ENCODE data around the gene GRM4.

The GRM4 gene

GRCh38 chr6:34084591-34085290 lies 61.1 kb downstream of the GRM4 start:
- no peak for DNase-seq (ENCODE audit: low read depth in 3 of 3)

DNA sequence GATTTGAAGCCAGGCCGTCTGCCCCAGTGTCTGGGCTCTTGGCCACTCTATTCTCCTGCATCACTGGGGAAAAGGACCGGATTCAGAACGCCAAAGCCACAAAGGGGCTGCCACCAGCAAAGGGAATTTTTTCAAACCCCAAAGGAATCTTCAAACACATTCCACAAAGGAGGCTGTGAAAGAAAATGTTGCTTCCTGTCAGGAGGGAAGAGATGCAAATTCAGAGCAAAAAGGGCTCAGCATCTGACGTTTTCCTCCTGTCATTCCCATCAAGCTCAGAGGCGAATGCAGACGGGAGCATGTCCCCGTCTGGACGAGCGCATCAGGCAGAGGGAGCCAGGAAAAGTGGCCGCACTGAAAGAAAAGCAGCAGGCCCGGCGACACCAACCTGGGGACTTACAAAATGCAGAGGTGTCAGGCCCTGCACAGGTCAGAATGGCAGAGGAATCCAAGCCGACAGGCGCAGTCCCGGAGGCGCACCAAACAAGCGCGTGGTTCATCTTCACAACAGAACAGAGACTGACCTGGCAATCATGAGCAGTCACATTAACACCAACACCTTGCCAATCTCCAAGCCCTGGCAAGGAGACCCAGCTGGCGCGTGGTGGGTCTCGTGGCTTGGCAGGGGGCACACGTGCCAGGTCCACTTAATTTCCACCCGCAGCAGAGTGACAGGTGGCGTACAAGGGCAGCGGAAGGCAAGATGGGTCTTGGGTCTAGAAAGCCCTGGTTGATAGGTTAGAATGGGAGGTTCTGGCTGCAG lies 62.8 kb downstream of the GRM4 start:
- DNase-seq (ENCODE audit: low read depth in 3 of 3), result no peak

DNA sequence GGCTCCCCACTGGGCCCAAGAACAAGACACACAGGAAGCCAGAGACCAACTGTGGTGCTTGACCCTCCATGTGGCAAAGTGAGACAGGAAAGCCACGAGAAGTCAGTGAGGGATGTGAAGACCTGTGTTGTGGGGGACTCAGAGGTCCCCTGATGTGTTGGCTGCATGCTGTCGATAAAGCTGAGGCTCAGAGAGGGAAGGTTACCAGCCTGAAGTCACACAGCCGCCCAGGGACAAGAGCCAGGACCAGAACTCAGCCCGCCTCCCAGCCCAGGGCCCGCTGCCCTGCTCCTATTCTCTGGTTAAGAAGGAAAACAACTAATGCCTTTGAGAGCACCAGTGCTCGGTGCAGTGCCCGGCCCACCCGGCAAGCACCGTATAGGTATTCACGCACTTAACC lies 63.5 kb downstream of the GRM4 start:
- DNase-seq (ENCODE audit: low read depth in 3 of 3), result no peak

DNA sequence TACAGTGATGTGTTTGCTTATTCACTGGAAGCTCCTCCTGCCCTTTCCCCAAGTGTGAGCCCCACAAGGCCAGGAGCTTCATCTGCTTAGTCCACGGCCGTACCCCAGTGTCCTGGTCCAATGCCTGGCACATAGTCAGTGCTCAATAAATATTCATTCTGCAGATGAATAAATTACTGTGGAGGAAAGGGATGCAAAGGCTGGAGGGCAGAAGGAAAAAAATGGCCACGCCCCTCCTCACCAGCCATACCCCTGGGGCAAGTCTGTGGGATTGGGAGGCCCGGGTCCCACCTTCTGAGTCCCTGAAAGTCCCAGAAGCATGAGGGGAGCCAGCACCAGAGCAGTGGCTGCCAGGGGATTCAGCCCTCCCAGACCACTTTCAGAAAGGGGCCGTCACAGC lies 65.5 kb downstream of the GRM4 start:
- no peak for DNase-seq (ENCODE audit: low read depth in 3 of 3)

GRCh38 chr6:34079899-34080298 lies 66.0 kb downstream of the GRM4 start:
- no peak for DNase-seq (ENCODE audit: low read depth in 3 of 3)

GRCh38 chr6:34075906-34076305 lies 70.0 kb downstream of the GRM4 start:
- no peak for DNase-seq (ENCODE audit: low read depth in 3 of 3)

DNA sequence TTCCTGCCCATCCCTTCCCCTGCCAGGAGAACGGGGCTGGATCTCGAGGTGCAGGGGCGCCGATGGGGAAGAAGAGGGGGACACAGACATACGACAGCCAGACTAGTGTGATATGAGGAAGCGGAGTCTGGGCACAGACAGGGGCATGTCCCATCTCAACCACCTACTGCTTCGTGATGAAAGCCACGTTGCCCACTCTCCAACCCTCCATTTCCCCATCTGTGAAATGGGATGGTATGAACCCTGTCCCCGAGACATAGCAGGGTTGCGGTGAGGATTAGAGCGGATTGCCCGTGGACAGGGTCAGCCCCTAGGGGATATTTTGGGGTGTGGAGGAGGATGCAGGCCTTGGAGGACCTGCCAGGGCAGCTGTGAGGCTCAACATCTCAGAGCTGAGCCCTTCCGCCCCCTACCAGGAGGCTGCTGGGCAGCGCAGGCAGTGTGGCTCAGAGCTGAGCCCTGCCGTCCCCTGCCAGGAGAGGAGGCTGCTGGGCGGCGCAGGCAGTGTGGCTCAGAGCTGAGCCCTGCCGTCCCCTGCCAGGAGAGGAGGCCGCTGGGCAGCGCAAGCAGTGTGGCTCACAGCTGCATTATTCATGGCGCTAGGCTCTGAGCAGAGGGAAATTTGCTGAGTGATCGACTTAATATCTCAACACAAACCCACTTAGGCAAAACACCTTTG lies 71.7 kb downstream of the GRM4 start:
- DNase-seq (ENCODE audit: low read depth in 3 of 3), result no peak

DNA sequence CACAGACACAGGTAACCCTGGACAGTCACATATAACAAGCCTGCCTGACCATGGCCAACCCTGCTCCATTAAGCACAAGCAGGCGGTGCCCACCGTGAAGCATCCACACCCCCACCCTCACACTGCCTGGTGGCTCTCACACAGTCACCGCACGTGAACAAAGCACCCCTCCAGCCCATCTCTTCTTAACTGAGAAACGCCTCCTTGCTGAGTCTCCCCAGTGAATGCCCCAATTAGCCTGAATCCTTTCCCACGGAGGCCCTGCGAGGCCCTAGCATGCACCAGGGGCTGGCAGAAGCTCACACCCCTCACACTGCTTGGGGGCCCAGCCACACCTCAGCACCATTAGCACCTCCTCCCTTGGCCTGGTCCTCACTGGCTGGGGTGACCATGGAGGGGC lies 72.3 kb downstream of the GRM4 start:
- DNase-seq (ENCODE audit: low read depth in 3 of 3), result no peak

- DNase-seq (ENCODE audit: low read depth in 3 of 3), result no peak
Measured at GRCh38 chr6:34072727-34073126, 73.2 kb downstream of the GRM4 start.

- no peak for DNase-seq (ENCODE audit: low read depth in 3 of 3)
Measured at GRCh38 chr6:34071884-34072379, 74.0 kb downstream of the GRM4 start.

DNA sequence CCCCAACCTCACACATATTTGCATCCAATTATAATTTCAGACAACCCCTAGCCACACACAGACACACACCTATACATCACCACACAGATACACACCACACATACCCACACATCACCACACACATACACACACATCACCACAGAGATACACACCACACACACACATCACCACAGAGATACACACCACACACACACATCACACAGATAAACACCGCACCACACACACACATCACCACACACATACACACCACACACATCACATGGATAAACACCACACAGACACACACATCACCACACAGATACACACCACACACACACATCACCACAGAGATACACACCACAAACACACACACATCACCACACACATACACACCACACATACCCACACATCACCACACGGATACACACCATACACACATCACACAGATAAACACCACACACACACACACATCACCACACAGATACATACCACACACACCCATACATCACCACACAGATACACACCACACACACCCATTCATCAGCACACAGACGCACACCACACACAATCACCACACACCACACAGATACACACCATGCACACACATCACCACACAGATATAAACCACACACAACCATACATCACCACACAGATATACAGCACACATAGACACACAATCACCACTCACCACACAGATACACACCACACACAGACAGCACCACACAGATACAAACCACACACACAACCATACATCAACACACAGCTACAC lies 74.6 kb downstream of the GRM4 start:
- DNase-seq (ENCODE audit: low read depth in 3 of 3), result no peak

DNA sequence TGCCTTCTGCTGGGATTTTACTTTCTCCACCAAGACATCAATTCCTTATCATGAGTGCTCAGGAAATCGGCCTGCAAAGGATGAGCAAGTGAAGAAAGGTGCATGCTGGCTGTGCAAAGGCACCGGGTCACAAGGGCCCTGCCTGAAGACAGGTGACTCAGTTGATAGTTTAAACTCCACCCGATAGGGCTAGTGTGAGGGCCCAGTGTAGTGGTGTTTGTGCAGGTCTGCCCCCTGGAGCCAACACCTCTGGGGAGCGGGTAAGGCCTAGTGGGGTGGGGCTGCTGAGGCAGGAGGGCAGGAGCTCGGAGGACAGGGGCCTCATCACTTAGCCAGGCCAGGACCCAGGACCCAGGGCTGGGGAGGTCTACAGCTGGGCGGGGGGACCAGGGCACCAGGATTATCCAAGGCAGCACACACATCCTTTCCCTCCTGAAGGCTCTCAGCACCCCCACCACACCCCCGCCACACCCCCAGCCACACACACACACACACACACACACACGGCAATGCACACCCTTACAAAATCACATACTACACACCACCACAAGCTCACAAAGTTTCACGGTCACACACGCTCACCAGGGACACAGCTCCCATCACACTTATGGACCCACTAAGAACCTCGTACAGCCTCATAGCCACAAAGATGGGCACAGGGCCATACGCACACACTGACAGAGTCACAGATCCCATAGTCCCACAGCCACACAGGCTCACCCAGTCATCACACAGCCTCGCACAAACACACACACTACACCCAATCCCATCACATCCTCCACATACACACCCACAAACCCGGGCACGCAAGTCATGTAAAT lies 75.4 kb downstream of the GRM4 start:
- DNase-seq (ENCODE audit: low read depth in 3 of 3), result no peak

DNA sequence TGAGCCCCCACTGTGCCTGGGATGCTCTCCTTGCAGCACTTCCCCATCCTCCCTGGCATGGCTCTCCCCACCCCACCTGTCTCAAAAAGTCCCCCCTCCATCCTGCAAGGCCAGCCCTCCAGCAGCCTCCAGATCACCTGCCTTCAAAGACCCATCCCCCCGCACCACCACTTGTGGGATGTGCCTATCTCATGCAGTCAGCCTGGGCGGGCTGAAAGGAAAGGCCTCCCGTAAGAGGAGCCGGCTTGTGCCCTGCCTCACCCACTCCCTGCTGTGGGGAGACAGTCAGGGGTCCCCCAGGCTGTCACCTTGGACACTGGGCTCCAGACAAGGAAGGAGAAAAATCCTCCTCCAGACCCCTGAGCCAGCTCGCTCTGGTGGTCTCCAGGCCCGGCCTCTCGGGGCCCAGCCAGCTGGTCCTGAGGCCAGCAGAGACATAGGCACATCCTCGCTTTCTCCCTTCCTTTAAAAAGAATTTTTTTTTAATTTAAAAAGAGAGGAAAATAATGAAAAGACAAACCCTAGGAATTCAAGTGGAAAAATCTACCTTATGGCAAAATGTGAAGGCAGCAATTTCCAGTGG lies 77.3 kb downstream of the GRM4 start:
- DNase-seq (ENCODE audit: low read depth in 3 of 3), result no peak

DNA sequence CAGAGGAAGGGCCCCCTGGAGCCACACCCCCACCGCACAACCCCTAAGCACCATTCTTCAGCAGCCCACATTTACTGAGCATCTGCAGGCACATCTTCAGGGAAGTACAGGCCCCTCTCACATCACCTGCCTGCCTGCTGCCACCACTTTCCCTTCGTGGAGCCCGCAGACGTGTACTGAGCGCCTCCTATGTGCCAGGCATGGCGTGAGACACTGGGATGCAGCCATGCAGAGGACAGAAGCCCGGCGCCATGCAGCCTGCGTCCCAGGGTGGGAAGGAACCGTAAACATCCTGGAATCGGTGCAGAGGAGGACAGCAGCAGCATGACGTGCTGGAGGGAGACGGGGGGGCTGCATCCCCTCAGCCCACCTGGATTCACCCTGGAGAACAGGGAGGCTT lies 78.1 kb downstream of the GRM4 start:
- no peak for DNase-seq (ENCODE audit: low read depth in 3 of 3)

GRCh38 chr6:34066772-34067770 lies 78.8 kb downstream of the GRM4 start:
- no peak for DNase-seq (ENCODE audit: low read depth in 3 of 3)

- no peak for DNase-seq (ENCODE audit: low read depth in 3 of 3)
Measured at GRCh38 chr6:34066218-34066571, 79.7 kb downstream of the GRM4 start.

DNA sequence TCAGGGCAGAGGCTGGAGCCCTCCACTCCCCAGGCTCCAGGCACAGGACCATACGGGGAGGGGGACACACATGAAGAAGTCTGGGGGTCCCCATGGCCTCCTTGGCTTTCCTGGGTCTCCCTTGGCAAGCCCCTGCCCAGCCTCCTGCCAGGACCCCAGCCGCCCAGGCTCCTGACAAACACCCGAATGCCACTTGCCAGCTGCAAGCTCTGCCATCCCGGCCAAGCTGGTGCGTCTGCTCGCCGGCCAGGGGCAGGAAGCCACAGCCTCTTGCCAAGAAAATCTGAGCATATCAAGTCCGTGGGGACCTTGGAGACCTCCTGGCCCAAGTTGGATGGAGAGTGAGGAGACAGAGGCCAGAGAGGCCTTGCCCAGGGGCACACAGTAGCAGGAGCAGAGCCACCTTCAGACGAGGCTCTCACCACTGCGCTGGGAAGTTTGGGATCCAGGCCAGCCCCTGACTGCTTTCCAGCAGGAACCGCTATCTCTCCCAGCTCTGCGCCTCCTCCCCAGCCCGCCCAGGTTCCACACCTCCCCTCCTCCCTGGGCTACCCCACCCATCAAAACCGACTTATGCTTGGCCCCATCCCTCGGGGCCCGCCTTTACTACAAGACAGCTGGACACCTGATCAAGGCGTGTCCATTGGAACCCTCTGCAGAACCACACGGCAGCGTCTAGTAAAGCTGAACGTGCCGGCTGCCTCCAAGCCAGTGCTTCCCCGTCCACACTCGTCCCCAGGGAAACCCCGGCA lies 80.2 kb downstream of the GRM4 start:
- no peak for DNase-seq (ENCODE audit: low read depth in 3 of 3)

- no peak for DNase-seq (ENCODE audit: low read depth in 3 of 3)
Measured at GRCh38 chr6:34064675-34065074, 81.2 kb downstream of the GRM4 start.

- DNase-seq (ENCODE audit: low read depth in 3 of 3), result no peak
Measured at GRCh38 chr6:34063651-34064050, 82.2 kb downstream of the GRM4 start.
